NCI-H460 (cell line): ENCODE measurements around the gene PROKR1. TPM values are rescaled to one million over a fixed set of nuclear protein-coding genes. Genes with fewer than 3 reads are reported as not detected.
"Not testable (repeated sequence)": the region's sequence is repeated elsewhere in the genome, so short reads cannot be mapped to it uniquely, and the experiment has no call there.

Experiments
- DNase-seq: peaks from one replicate; pipeline ENCODE4 v3.0.0-alpha.2; 2016; ENCODE audit warnings: low read depth; ENCODE audit errors: extremely low read depth
- polyA plus RNA-seq: library from polyadenylated mRNA; depleted of rRNA; stranded (reverse); fragments of >200 nt; gene quantifications from 2 replicates; pipeline ENCODE4 v1.2.3, GENCODE V29; 2014; cell fraction: nucleus; rRNA removed
- total RNA-seq: library from RNA; depleted of rRNA; stranded (reverse); fragments of >200 nt; shearing (Covaris generic); gene quantifications from 2 replicates; pipeline ENCODE4 v1.2.3, GENCODE V29; 2014; rRNA removed

PROKR1 gene
- not detected in 2 replicates for total RNA-seq
- polyA plus RNA-seq = not detected in 2 replicates

- DNase-seq = peak; percentile 8
These were observed at the start of gene PROKR1 for GRCh38 chr2:68643011-68643873. TSS of gene PROKR1 (plus strand) at chr2:68643579. CDS start at chr2:68645822, 2,243 bp downstream.

DNA sequence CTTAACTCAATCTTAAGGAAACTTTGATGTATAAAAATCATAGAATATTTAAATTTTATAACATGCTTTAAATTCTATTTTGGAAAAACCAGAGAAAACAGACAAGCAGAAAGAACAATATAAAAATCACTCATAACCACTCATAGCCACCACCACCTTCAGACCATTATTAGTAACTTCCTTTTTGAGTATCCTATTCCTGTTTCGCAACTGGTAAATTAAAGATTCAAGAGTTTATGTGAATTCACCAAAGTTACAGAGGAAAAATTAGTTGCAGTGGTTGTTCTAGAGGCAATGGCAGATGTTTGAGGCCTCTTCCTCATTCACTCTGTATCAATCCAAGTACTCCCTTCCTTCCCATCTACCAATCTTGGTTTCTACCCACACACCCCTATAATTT lies 49.3 kb upstream of the PROKR1 start:
- DNase-seq = no peak

DNA sequence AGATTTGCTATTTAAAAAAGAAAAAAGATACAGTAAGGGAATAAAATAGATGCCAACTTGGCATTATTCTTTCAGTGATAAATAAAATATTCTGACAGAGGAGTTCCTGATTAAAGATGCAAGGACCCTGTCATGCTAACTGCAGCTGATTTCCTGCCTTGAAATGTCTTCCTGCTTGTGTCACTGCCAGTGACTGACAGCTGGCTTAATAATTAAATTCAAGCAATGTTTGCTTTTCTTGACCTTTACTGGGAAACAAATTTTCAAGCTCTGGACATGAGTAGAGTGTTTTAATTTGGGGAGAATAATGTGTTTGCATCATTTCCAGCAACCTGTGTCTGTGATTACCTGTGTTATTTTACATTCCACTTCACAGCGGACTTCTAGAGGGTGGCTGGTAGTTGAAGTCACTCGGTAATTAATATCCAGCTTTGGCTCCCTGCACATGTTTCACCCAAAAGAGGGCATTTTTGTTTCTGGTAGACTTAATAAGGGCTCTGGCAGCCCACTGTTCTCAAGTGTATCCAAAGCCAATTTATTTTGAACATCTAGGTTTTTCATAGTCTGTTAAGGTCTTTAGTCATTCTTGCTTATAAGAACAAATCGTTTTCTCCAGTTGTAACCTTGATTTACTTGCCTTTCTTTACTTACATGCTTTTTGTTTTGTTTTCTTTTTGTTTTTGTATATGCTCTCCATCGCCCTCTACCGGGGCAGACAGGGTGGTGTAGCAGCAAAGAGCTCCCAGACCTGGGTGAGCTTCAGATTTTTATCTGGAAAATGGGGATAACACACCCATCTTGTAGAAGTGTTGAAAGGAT lies 48.5 kb upstream of the PROKR1 start:
- peak; percentile 36 for DNase-seq

DNA sequence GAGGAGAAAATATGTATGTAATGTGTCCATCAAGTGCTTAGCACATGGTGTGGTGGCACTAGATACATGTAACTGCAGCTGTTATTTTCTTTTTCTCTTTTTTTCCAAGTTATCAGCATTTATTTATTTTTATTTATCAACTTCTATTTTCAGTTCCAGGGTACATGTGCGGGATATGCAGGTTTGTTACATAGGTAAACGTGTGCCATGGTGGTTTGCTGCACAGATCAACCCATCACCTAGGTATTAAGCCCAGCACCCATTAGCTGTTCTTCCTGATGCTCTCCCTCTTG lies 47.9 kb upstream of the PROKR1 start:
- not testable (repeated sequence) for DNase-seq

DNA sequence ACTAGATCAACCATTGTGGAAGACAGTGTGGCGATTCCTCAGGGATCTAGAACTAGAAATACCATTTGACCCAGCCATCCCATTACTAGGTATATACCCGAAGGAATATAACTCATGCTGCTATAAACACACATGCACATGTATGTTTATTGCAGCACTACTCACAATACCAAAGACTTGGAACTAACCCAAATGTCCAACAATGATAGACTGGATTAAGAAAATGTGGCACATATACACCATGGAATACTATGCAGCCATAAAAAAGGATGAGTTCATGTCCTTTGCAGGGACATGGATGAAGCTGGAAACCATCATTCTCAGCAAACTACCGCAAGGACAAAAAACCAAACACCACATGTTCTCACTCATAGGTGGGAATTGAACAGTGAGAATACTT lies 42.9 kb upstream of the PROKR1 start:
- DNase-seq = not testable (repeated sequence)

DNA sequence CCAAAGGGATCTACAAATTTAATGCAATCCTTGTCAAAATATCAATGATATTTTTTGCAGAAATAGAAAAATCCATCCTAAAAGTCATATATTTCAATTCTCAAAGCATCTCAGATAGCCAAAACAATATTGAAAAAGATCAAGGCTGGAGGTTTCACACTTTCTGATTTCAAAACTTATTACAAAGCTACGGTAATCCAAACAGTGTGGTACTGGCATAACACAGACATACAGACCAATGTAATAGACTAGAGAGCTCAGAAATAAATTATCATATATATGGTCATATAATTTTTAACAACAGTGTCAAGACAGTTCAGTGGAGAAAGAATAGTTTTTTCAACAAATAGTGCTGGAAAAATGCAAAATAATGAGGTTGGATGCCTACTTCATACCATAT lies 40.3 kb upstream of the PROKR1 start:
- DNase-seq = no peak

GRCh38 chr2:68604077-68604476 lies 39.3 kb upstream of the PROKR1 start:
- DNase-seq = no peak

DNA sequence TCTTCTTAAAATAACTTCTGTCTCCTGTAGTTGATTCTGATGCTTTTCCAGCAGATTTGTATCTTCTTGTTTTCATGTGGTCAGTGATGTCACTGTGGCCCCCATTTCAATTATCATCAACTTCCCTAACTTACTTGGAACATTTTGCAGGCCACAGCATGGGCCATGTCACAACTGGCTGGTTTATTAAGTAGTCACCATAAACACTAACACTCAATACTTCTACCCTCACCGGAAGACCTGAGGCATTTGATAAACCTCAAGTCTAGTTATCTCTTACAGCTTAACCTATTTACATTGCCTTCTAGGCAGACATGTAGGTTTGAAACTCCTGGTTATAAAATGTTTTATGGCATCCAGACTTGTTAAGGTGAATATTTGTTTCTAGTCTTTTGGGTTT lies 37.4 kb upstream of the PROKR1 start:
- no peak for DNase-seq

GRCh38 chr2:68606759-68607158 lies 36.6 kb upstream of the PROKR1 start:
- no peak for DNase-seq

DNA sequence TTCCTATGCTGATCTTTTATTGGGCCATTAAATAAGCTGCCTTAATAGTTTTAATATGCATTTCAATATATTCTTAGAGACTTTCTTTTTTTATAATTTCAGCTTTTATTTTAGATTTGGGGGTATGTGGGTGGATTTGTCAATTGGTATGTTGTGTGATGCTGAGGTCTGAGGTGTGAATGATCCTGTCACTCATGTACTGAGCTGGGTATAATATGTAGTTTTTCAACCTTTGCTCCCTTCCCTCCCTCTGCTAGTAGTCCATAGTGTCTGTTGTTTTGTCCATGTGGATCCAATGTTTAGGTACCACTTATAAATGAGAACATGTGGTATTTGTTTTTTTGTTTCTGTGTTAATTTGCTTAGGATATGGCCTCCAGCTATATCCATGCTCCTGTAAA lies 35.5 kb upstream of the PROKR1 start:
- no peak for DNase-seq

- no peak for DNase-seq
These were observed 30.4 kb upstream of the PROKR1 start for GRCh38 chr2:68612765-68613519.

GRCh38 chr2:68620772-68621171 lies 22.6 kb upstream of the PROKR1 start:
- DNase-seq = no peak

DNA sequence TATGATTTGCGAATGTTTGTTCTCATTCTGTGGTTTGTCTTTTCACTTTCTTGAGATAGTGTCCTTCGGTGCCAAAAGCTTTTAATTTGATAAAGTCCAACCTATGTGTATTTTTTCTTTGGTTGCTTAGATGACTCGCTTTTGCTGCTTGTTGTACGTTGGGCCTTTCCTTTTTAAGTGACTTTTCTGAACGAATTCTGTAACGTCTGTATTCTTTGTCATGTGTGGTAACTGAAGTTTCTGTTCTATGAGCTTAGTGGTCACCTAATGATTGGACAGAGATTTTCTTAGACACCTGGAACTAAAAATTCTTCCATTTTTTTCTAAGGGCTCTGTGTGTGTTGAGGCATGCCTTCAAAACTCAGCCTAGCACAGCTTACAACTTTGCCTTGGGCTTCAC lies 19.6 kb upstream of the PROKR1 start:
- DNase-seq = no peak

GRCh38 chr2:68627615-68628014 lies 15.8 kb upstream of the PROKR1 start:
- DNase-seq = no peak

DNA sequence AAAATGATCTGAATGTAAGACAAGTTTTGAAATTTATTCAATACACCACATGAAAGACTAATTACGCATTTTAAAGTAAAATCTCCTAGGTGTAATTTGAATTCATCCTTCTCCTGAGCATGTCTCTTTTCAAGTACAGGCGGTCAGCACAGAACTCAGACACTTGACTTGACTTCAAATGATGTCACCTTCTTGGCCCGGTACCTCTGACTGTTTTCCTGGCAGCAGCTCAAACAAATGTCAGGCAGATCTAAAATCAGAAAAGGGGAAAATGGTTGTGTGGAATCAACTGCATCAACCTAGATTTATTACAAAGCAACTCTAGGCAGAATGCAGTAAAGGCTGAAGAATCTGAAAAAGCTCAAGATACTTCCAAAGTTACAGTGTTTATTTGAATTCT lies 11.4 kb upstream of the PROKR1 start:
- no peak for DNase-seq

GRCh38 chr2:68637047-68637446 lies 6.3 kb upstream of the PROKR1 start:
- DNase-seq = no peak

GRCh38 chr2:68643874-68644485 lies 601 bp downstream of the PROKR1 start:
- DNase-seq = no peak

DNA sequence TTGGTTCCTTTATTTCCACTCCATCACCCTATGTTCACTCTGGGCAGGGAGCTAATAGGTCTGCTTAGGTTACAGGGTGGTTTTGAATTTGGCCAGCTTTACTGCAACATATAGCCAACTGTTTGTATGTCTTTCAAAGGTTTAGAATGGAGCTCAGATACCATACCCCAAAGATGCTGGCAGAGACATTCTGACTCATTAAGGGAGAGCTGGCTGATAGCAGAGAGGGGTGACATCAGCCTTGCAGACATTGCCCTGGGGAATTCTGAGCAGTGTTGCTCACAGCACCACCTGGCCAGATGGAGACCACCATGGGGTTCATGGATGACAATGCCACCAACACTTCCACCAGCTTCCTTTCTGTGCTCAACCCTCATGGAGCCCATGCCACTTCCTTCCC lies 2.1 kb downstream of the PROKR1 start:
- DNase-seq = no peak

GRCh38 chr2:68646303-68646702 lies 2.9 kb downstream of the PROKR1 start:
- DNase-seq = peak; percentile 1

GRCh38 chr2:68650645-68651044 lies 7.3 kb downstream of the PROKR1 start:
- DNase-seq = no peak

DNA sequence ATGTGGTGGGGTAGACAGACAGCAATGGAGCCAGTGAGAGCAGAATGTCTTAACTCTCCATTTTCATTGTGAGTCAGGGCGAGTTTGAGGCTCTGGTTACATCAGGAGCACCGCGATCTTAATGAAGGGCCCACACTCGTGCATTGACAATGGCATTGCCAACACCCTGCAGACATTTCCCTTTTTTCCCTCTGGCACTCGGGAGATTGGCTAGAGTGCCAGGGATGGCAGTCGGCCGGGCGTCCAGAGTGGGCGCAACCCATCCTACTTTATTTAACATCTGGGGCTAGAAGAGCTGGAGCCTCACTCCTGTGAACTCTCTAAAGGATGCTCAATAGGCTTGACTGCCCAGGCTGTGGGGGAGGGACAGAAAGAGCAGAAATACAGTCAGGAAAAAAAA lies 9.7 kb downstream of the PROKR1 start:
- no peak for DNase-seq
